Mesothelial cell of epicardium (in vitro differentiated cells): ENCODE measurements around the gene STYXL2. TPM values are rescaled to one million over a fixed set of nuclear protein-coding genes. Genes with fewer than 3 reads are reported as not detected.

ENCODE experiments used
- DNase-seq, 2 experiments: peaks; one replicate each; pipeline ENCODE4 v3.0.0; 2021; ENCODE audit warnings: low spot score in 2 of 2; ENCODE audit not compliant: unreplicated experiment in 2 of 2
- H3K27ac Mint-ChIP-seq: 2 replicates; pipeline ENCODE4 v1.8.0; 2021; ENCODE audit warnings: mixed read lengths
- H3K27me3 Mint-ChIP-seq: 2 replicates; pipeline ENCODE4 v1.8.0; 2021; ENCODE audit warnings: low read depth, mixed read lengths
- H3K36me3 Mint-ChIP-seq: 2 replicates; pipeline ENCODE4 v1.8.0; 2021; ENCODE audit warnings: mixed read lengths
- H3K4me1 Mint-ChIP-seq: 2 replicates; pipeline ENCODE4 v1.8.0; 2021; ENCODE audit warnings: mixed read lengths
- H3K4me3 Mint-ChIP-seq: 2 replicates; pipeline ENCODE4 v1.8.0; 2021; ENCODE audit warnings: mild to moderate bottlenecking, moderate library complexity, mixed read lengths
- H3K9me3 Mint-ChIP-seq: 2 replicates; pipeline ENCODE4 v1.8.0; 2021; ENCODE audit warnings: mixed read lengths
- CTCF ChIP-seq: fragments of 200-600 bp; sonication (generic); IDR thresholded peaks from one replicate; pipeline ENCODE4 v1.5.0; 2021; ENCODE audit warnings: antibody characterized with exemption; ENCODE audit not compliant: unreplicated experiment
- total RNA-seq: library from RNA; stranded (reverse); gene quantifications from 3 replicates; pipeline ENCODE4 v1.2.1, GENCODE V29; 2021

The STYXL2 gene
- total RNA-seq, 1 donor from 2014 or later = 0.18 TPM

DNA sequence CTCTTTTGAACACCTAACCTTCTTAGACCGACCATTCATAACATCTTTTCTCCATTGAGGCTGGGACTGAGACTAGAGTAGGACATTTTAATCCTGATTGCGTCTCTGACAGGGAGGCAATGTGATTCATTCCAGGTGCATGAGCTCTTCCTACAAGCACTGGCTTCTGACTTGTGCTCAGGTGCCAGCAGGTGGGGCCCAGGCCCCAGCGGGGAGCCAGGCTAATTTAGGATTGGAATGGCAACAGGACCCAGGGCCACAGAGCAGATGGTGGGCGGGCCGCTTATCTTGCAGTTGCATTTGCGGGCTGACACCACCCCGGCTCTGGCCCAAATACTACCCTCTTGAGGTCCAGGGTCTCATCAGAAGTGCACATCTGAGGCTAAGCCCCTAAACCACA, 7.8 kb upstream of the STYXL2 start:
- Mint-ChIP-seq H3K27ac (no peak overlapping the region), H3K27me3 (no peaks in the 10 kb centered on the region), H3K4me3 (no peak overlapping the region), H3K9me3 (no peaks in the 10 kb centered on the region), H3K4me1 (no peaks in the 10 kb centered on the region), H3K36me3 (no peaks in the 10 kb centered on the region)
- no peak for DNase-seq
- no peak for TF ChIP-seq CTCF

DNA sequence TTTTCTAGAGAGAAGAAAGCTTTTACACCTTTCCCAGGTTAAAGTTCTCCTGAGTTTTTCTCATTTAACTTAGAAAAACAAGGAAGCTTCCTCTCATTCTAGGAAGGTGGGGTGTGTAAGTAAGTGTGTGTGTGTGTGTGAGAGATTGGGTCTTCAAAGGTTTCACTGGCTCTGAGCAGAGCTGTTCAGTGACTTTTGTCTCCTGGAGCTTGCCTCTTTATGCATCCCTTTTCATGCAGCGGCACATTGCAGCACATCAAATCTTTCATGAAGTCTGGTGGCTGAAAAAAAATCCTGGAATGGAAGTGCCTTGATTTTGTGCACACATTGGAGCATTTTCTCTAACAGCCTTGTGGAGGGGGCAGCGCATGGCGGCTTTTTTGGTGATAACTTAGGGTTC, 7.1 kb upstream of the STYXL2 start:
- no peak overlapping the region for H3K27ac Mint-ChIP-seq
- no peaks in the 10 kb centered on the region for H3K4me1 Mint-ChIP-seq
- no peak overlapping the region for H3K4me3 Mint-ChIP-seq
- no peaks in the 10 kb centered on the region for H3K9me3 Mint-ChIP-seq
- no peak for TF ChIP-seq CTCF
- no peaks in the 10 kb centered on the region for H3K27me3 Mint-ChIP-seq
- no peaks in the 10 kb centered on the region for H3K36me3 Mint-ChIP-seq
- DNase-seq = no peak

GRCh38 chr1:167088746-167089417, 5.0 kb upstream of the STYXL2 start:
- DNase-seq = no peak
- Mint-ChIP-seq H3K4me3 (no peak overlapping the region), H3K4me1 (peaks cover 4% of the 10 kb centered on the region), H3K27ac (no peak overlapping the region), H3K27me3 (no peaks in the 10 kb centered on the region), H3K36me3 (no peaks in the 10 kb centered on the region), H3K9me3 (no peaks in the 10 kb centered on the region)
- TF ChIP-seq CTCF = no peak

DNA sequence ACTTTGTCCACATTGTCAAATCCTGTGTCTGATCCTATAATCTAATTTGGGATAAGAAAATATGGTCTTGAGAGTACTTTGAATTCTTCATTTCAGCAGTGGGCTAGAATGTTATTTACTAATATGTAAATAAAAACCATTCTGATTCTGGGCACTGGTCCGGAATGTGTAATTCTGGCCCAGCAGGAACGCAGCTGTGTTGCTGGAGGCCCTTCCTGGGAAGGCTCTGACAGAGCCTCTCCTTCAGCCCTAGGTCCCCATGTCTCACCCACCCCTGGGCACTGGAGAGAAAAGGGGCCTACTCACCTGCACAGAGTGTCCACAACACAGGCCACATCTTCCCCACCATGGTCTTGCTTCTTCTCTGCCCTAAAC, 3.9 kb upstream of the STYXL2 start:
- no peak overlapping the region for H3K4me3 Mint-ChIP-seq
- no peaks in the 10 kb centered on the region for H3K36me3 Mint-ChIP-seq
- DNase-seq = no peak
- no peaks in the 10 kb centered on the region for H3K27me3 Mint-ChIP-seq
- no peak overlapping the region for H3K27ac Mint-ChIP-seq
- H3K9me3 Mint-ChIP-seq = no peaks in the 10 kb centered on the region
- no peak for TF ChIP-seq CTCF
- peaks cover 13% of the 10 kb centered on the region for H3K4me1 Mint-ChIP-seq

GRCh38 chr1:167090314-167090942, 3.4 kb upstream of the STYXL2 start, which contains the start of gene GPA33:
Gene GPA33, minus strand, starts transcription at chr1:167090377. Its CDS starts 90 bp downstream, at chr1:167090287.
- Mint-ChIP-seq H3K27ac (no peak within 1 kb of the TSS), H3K4me3 (no peak within 1 kb of the TSS), H3K9me3 (no peaks in the 10 kb centered on the region), H3K36me3 (no peaks in the 10 kb centered on the region), H3K4me1 (peaks cover 18% of the 10 kb centered on the region), H3K27me3 (no peaks in the 10 kb centered on the region)
- DNase-seq = no peak
- TF ChIP-seq CTCF = no peak
